Fibroblast of mammary gland (primary cell): Measurements from ENCODE around the gene ZNF205.
"Not testable (repeated sequence)": the region's sequence is repeated elsewhere in the genome, so short reads cannot be mapped to it uniquely, and the experiment has no call there.

Source experiments
- DNase-seq: peaks from one replicate; pipeline ENCODE4 v3.0.0-alpha.2; 2010; ENCODE audit warnings: low read depth
- H3K4me3 ChIP-seq: 2 replicates; pipeline ENCODE4 v1.5.1; 2011; ENCODE audit warnings: low read depth, mild to moderate bottlenecking, low read length, moderate library complexity; ENCODE audit not compliant: control insufficient read depth
- CTCF ChIP-seq: conservative IDR thresholded peaks from 2 replicates; pipeline ENCODE4 v1.5.1; 2011; ENCODE audit warnings: low read depth, low read length, inconsistent platforms; ENCODE audit not compliant: control insufficient read depth, insufficient read depth

The ZNF205 gene

GRCh38 chr16:3070608-3071111 is 41.7 kb upstream of the ZNF205 start:
- DNase-seq: no peak
- TF ChIP-seq CTCF: no peak

GRCh38 chr16:3071655-3072054 is 40.7 kb upstream of the ZNF205 start:
- TF ChIP-seq CTCF: no peak
- H3K4me3 ChIP-seq: no peak overlapping the region

More at GRCh38 chr16:3070608-3071111, 41.7 kb upstream of the ZNF205 start:
- no peak overlapping the region for H3K4me3 ChIP-seq

GRCh38 chr16:3072148-3072547 is 40.2 kb upstream of the ZNF205 start:
- not testable (repeated sequence) for DNase-seq, H3K4me3 ChIP-seq

More at GRCh38 chr16:3071655-3072054, 40.7 kb upstream of the ZNF205 start:
- no peak for DNase-seq

GRCh38 chr16:3072576-3073263 is 39.7 kb upstream of the ZNF205 start:
- not testable (repeated sequence) for H3K4me3 ChIP-seq, DNase-seq

GRCh38 chr16:3073448-3073847 is 38.9 kb upstream of the ZNF205 start:
- no peak for DNase-seq
- no peak for TF ChIP-seq CTCF
- H3K4me3 ChIP-seq: no peak overlapping the region

- DNase-seq: no peak
- no peak overlapping the region for H3K4me3 ChIP-seq
- no peak for TF ChIP-seq CTCF
These were observed 37.4 kb upstream of the ZNF205 start for GRCh38 chr16:3074860-3075522.

- no peak for TF ChIP-seq CTCF
- DNase-seq: no peak
- H3K4me3 ChIP-seq: no peak overlapping the region
These were observed 36.9 kb upstream of the ZNF205 start for GRCh38 chr16:3075523-3075915.

- not testable (repeated sequence) for H3K4me3 ChIP-seq, DNase-seq
These were observed 36.4 kb upstream of the ZNF205 start for GRCh38 chr16:3075946-3076345.
